GM12865 (cell line): Measurements from ENCODE around the gene PRM2.

ENCODE experiments used
- DNase-seq: peaks from one replicate; pipeline ENCODE4 v3.0.0; 2010; ENCODE audit warnings: low read depth
- H3K4me3 ChIP-seq: 2 replicates; pipeline ENCODE4 v1.5.1; 2011; ENCODE audit warnings: mild to moderate bottlenecking, low read depth, low read length, control low read depth
- CTCF ChIP-seq: IDR thresholded peaks from 2 replicates; pipeline ENCODE4 v1.5.1; 2011; ENCODE audit warnings: low read length, control low read depth, low read depth, inconsistent platforms; ENCODE audit not compliant: insufficient read depth; ENCODE audit errors: missing control alignments

The PRM2 gene

GRCh38 chr16:11306997-11307638, 30.8 kb upstream of the PRM2 start:
- peak; percentile 76 for DNase-seq
- no peak overlapping the region for H3K4me3 ChIP-seq
- TF ChIP-seq CTCF = no peak

GRCh38 chr16:11306381-11306780, 30.1 kb upstream of the PRM2 start:
- TF ChIP-seq CTCF = no peak

GRCh38 chr16:11303405-11304138, 27.3 kb upstream of the PRM2 start:
- H3K4me3 ChIP-seq = no peak overlapping the region
- TF ChIP-seq CTCF = no peak
- no peak for DNase-seq

More at GRCh38 chr16:11306381-11306780, 30.1 kb upstream of the PRM2 start:
- H3K4me3 ChIP-seq = no peak overlapping the region
- no peak for DNase-seq

- H3K4me3 ChIP-seq = no peak overlapping the region
- no peak for TF ChIP-seq CTCF
- no peak for DNase-seq
These were observed 26.7 kb upstream of the PRM2 start for GRCh38 chr16:11302977-11303376.

- no peak overlapping the region for H3K4me3 ChIP-seq
- no peak for DNase-seq
- TF ChIP-seq CTCF = no peak
These were observed 25.6 kb upstream of the PRM2 start for GRCh38 chr16:11301645-11302501.

- no peak overlapping the region for H3K4me3 ChIP-seq
- no peak for TF ChIP-seq CTCF
These were observed 24.2 kb upstream of the PRM2 start for GRCh38 chr16:11300560-11300892.

More at GRCh38 chr16:11300560-11300892, 24.2 kb upstream of the PRM2 start:
- DNase-seq = no peak
